ENCODE results near the gene XYLB.
A peak's percentile ranks its signal among the peaks of the same experiment; 100 is the strongest.
"Not testable (repeated sequence)": the region's sequence is repeated elsewhere in the genome, so short reads cannot be mapped to it uniquely, and the experiment has no call there.

Gene XYLB

DNA sequence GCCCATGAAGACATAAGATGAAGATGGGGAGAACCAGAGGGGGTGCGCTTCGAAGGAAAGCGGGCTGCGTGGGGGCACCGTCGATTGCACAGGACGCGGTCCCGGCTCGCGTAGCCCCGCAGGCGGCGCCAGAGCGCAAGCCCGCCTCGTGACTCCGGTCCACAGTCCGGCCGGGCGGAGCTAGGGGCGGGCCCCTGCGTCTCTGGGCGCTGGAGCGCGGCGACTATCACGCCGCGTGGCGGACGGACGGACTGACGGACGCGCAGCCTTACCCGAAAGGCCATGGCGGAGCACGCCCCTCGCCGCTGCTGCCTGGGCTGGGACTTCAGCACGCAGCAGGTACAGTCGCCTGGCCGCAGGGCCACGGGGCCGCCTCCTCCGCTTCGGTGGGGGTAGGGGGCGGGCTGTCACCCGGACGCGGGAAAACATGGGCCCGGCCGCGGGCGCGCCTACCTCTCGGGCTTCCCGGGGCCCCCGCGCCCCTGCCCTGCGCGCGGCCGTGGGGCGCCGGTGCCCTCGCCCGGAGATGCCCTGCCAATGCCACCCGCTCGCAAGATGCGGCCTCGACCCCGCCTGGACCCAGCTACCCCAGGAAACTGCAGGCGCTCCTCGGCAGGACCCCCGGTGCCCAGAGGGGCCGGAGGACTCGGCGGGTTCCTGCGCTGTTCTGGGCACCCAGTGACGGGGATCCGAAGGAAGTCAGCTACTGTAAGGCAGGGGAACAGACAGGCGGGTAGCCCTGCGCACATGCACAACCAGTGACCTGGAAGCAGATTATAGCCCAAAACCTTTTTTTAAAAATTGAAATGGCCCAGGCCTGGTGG, at the start of gene XYLB:
Gene XYLB (plus strand): TSS at position 199 of the 824 bp plus-strand sequence. CDS start 84 bp downstream, at position 283.
- DNase-seq (ENCODE audit: low spot score): peak; percentile 68

DNA sequence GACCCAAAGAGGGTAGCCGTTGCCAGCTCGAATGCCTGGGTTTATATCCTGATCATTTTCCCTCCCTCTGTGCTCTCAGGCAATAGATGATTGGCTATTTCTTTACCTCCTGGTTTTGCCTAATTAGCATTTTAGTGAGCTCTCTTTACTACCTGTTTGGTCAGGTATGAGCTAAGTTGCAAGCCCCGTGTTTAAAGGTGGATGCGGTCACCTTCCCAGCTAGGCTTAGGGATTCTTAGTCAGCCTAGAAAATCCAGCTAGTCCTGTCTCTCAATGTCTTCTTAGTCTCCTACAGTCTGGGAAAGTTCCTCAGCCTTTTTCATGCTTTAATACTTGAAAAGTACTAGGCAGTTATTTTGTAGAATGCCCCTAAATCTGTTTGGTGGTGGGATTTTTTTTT, 49.5 kb upstream of the XYLB start:
- not testable (repeated sequence) for DNase-seq (ENCODE audit: low spot score)

GRCh38 chr3:38297537-38297936, 49.0 kb upstream of the XYLB start:
- no peak for DNase-seq (ENCODE audit: low spot score)

DNA sequence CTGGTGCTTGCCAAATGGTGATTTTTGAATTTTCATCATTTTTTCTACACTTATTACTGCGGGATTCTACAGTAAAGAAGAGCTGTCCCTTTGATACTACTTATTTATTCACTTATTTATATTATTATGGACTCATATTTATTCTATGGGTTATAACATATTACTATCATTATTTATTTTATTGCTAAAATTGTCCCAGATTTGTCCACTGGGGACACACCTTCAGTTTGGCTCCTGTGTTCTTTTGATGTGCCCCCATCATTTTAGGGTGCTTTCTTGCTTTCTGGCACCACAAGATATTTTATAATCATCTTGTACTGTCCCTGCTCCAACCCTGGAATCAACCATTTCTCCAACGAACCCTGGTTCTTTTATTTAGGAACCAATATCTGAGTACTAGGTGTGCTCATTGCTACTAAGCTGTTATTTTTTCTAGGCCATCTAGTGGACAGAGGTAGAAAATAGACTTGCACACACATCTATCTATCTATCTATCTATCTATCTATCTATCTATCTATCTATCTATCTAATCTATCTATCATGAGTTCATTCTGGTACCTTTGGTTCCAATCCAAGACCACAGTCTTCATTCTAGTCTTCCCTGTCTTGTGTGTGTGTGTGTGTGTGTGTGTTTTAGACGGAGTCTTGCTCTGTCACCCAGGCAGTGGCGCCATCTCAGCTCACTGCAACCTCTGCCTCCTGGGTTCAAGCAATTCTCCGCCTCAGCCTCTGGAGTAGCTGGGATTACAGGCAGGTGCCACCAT, 48.5 kb upstream of the XYLB start:
- no peak for DNase-seq (ENCODE audit: low spot score)

- DNase-seq (ENCODE audit: low spot score): no peak
These were observed 39.6 kb upstream of the XYLB start for GRCh38 chr3:38306941-38307340.

DNA sequence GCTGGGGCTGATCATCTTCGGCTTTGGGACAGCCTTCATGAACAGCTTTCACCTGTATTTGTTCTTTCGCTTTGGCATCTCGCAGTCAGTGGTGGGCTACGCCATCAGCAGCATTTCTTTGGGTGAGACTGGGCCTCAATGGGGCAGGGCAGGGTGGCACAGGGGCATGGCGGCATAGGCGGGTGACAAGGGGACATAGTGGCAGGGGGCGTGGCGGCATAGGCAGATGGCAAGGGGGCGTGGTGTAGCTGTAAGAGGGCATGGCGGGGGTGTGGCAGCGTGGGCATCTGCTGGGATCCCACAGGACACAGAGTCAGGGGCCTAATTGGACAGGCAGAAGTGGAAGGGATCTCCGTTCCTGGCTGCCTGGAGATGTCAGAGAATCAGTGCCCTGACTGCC, 39.0 kb upstream of the XYLB start:
- no peak for DNase-seq (ENCODE audit: low spot score)

DNA sequence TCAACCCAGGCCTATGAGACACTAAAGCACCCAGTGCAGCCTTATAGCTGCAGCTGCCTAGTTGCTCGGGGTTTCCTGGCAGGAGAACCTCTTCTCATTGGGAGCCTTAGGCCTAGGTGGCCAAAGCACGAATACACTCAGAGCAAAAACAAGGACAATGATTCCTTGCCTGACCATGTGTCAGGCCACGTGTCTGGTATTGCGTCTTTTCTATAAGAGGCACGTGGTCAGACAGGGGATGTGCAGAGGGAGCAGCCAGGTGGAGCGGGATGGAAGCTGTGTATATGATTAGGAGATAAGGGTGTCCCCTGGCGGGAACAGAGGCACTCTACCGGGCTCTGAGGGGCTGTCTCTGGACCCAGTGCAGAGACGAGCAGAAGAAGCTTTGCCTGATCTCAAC, 38.1 kb upstream of the XYLB start:
- no peak for DNase-seq (ENCODE audit: low spot score)

DNA sequence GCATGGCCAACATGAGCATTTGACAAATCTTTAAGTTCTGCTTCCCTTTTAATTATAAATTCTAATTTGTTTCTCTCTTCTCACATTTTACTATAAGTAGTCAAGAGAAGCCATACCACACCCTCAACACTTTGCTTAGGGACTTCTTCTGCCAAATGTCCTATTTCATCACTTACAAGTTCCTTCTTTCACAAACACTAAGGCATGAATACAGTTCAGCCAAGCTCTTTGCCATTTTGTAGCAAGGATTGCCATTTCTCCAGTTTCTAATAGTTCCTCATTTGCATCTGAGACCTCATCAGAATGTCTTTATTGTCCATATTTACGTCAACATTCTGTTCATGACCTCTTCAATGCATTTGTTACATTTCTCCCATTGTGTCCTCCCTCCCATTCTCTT, 35.1 kb upstream of the XYLB start:
- no peak for DNase-seq (ENCODE audit: low spot score)

GRCh38 chr3:38311941-38312340, 34.6 kb upstream of the XYLB start:
- DNase-seq (ENCODE audit: low spot score): no peak

GRCh38 chr3:38312356-38312755, 34.2 kb upstream of the XYLB start:
- no peak for DNase-seq (ENCODE audit: low spot score)

DNA sequence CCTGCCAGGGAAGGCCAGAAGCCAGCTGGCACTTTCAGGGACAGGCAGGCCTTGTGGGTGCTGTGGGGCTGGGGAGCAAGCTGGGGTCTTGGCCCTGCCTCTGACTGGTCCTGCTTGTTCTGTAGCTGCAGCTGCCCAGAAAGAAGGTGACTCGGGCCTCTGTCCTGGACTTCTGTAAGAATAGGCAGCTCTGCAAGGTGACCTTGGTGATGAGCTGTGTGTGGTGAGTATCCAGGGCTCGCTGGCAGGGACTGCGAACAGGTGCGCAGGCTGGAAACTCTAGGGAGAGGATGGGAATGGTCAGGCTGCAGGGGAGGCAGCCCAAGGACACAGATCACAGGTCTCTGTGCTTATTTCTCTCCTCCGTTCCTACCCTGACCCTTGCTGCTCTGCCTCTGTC, 33.3 kb upstream of the XYLB start:
- DNase-seq (ENCODE audit: low spot score): no peak

DNA sequence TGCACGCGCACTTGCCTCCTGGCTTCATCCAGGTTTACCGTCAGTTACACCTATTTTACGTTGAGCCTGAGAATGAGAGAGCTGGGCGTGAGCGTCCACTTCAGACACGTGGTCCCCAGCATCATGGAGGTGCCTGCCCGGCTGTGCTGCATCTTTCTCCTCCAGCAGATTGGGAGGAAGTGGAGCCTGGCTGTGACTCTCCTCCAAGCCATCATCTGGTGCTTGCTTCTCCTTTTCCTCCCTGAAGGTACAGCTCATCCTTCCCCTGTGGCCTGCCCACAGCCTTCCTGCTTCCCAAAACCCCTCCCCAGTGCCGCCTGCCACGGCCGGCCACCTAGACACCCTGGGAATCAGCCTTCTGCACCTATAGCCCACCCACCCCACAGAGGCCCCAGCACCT, 32.9 kb upstream of the XYLB start:
- DNase-seq (ENCODE audit: low spot score): no peak

DNA sequence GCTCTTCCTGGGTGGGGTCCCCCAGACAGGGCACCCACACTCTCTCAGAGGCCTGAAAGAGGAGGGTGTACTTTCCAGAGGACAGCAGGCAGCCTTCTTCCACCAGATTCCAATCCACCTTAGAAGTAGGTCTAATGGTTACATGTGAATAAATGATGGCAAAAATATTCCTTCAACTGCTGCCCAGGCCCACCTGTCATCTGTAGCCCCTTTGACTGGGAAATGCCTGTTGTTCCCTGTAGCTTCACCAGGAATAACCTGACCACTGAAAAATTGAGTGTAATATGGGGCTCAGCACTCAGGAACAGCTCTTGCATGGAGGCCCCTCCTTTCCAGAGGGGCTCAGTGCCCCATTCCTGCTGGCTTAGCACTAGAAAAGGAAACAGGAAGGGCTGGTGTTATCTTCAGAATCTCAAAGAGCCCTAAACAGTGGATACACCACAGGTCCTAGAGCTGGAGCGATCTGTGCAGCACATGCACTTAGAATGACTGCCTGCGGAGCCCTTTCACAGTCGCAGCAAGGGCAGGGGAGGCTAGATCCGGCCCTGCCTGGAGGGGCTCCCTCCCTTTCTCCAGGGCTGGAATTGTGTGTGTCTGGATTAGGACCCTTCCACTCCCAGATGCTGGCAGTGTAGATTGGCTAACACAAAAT, 32.3 kb upstream of the XYLB start:
- no peak for DNase-seq (ENCODE audit: low spot score)

DNA sequence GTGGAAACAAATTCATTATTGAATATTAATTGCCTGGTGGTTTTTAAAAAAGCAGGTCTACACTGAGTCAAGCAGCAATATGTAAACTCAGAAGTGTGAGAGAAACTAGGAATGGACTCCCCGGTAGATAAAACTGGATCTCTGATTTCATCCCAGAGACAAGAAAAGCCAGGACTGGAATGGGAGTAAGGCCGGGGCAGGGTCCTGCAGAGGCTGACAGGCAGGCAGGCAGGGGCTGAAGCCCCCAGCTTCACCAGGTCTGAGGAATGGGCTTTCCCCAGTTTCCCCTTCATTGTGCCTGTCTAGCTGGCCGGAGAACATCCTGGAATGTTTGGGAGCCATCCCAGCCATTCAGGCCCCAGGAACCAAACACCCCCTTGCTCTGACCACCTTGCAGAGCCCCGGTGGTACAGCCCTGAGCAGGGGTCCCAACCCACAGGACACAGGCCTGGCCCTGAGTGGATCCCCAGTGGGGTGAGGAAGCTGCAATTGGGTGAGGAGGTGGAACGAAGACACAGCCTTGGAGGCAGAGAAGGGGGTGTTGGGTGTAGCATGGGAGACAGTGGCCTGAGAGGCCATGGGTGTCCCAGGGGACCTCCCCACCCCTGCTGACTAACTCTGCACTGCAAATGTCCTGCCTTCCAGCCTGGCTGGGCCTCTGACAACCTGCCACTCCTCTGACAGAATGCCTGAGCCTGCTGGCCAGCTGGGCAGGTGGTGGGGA, 31.7 kb upstream of the XYLB start:
- DNase-seq (ENCODE audit: low spot score): no peak

- DNase-seq (ENCODE audit: low spot score): no peak
These were observed 30.9 kb upstream of the XYLB start for GRCh38 chr3:38315488-38316230.

- no peak for DNase-seq (ENCODE audit: low spot score)
These were observed 30.0 kb upstream of the XYLB start for GRCh38 chr3:38316356-38317191.

DNA sequence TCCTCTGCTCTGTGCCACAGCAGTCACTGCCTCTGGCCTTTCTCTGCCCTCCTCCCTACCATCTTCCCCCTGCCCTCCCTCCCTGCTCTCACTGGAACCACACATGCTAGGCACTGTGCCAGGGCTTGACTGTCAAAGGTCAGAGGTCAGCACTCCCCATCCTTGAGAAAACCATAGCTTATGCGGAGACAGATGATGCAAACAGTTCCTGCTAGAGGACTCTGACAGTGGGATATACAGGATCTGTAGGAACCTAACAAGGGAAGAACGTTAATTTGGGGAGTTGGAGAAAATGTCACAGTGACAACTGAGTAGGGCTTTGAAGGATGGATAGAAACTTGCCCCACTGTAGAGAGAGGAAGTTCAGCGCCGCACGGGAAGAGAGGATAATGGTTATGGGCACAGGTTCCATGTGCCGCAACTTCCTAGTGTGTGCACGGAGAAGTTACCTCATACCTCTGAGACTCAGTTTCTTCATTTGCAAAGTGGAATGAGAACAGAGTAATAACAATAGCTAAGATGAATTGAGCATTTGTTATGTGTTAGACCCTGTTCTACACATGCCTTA, 29.3 kb upstream of the XYLB start:
- DNase-seq (ENCODE audit: low spot score): no peak

DNA sequence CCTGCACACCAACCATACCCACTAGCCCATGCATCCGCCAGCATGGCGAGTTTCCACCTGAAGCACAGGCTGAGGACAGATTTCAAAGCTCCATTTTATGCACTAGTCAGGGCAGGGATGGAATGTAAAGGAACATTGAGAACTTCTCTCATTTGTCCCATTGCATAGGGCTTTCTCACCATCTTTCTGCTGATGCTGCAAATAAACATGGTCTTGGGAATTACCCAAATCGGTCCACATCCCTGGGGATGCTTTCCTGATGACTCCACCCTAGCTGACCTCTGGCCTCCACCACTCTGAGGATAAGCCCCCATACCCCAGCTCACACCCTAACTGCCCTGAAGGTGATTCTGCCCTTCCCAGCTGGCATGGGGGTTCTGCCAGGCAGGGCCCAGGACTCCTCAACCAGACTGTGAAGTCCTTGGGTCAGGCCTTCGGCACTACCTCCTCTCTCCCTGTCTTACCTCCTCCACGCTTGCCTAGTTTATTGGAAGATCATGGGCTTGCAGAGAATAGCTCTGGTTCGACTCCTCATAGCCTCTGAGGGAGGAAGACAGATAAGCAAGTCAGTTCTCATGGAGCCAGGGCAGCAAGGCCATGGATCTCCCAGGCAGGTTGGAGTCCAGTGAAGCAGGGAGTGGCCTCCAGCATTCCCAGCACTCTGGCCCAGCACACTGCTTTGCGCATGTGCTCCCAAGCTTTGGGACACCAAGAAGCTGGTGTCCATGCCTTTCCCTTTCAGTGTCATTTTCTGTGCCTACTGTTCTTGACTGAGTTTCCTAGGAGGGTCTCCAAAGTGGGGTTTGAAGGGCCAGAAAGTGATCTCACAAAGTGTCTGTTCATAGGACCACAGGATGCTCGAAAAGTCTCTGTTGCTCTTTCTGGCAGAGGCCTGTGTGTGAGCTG, 27.6 kb upstream of the XYLB start:
- no peak for DNase-seq (ENCODE audit: low spot score)

GRCh38 chr3:38320638-38321037, 25.9 kb upstream of the XYLB start:
- DNase-seq (ENCODE audit: low spot score): not testable (repeated sequence)
